GM18499 (cell line): ENCODE data around the gene TAC4.
"Not testable (repeated sequence)": the region's sequence is repeated elsewhere in the genome, so short reads cannot be mapped to it uniquely, and the experiment has no call there.

Source experiments
- ATAC-seq: cut with Tn5 transposase; IDR thresholded peaks from one replicate; pipeline ENCODE4 v1.9.1; 2021; ENCODE audit warnings: moderate number of reproducible peaks; ENCODE audit not compliant: insufficient read depth, unreplicated experiment

The TAC4 gene

GRCh38 chr17:49846938-49847712 lies 744 bp downstream of the TAC4 start:
- ATAC-seq = no peak

DNA sequence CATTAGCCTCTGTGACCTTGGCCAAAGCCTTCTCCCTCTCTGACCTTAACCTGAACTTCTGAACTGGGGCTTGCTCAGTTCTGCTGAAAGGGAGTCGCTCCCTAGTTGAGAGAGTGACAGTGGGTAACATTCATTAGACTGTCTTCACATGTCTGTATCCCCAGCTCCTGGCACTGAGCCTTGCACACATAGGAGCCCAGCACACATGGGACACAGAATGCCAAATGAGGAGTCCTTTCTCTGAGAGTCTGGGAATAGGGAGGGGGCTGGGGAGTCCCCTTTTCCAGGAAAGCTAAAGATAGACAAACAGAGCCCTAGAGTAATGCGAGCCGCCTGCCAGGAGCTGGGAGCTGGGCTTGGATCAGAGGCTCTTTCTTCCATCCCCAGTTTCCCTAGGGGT lies 2.5 kb downstream of the TAC4 start:
- no peak for ATAC-seq

DNA sequence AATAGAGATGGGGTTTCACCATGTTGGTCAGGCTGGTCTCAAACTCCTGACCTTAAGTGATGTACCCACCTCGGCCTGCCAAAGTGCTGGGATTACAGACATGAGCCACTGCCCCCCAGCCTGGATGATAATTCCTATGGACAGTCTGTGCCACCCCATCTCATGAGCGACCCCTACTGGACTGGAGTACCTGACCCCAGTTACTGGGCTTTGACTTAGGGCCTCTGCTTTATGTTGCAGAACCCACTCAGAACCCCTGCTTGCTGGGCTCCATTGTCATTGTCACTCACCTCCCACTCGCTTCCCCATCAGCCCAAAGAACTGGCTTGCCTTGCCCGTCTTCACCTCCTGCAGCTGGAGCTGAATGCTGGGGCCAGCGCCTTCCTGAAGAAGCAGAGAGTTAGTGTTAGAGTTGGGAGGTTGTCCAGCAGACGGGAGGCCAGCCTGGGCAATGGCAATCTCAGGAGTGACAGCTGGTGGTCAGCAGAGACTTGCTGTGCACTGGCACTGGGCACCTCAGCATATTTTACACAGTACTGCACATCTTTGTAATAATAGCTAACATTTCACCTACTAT lies 4.0 kb downstream of the TAC4 start:
- ATAC-seq = no peak

- ATAC-seq = no peak
Measured at GRCh38 chr17:49842846-49843245, 5.0 kb downstream of the TAC4 start.

DNA sequence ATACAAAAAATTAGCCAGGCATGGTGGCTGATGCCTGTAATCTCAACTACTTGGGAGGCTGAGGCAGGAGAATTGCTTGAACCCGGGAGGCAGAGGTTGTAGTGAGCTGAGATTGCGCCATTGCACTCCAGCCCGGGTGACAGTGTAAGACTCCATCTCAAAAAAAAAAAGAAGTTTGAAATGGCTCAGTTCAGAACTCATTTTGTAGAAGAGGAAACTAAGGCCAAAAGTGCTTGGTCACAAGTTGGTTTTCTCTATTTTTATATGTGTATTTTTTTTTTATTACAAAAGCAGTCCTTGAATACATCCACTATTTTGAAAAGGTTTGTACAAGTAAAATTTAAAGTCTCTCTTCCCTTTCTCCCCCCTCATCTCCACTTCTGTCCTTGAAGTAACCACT lies 5.5 kb downstream of the TAC4 start:
- no peak for ATAC-seq

DNA sequence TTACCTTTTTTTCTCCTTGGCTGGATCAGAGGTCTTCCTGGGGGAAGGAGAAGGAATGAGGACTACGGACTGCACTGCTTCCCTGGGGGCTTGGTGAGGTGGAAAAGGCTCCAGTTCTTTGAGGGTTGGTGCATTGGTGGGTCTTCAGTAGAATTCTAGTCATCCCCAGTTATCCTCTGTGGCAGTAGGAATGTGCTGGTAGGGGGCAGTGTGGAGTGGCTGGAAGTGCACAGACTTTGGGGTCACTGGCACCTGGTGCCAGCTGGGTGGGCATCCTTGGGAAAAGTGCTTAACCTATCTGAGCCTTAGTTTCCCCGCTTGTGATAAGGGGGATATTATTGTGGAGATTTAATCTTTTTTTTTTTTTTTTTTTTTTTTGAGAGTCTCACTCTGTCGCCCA lies 6.3 kb downstream of the TAC4 start:
- ATAC-seq = no peak

- no peak for ATAC-seq
Measured at GRCh38 chr17:49839455-49839854, 8.4 kb downstream of the TAC4 start.

GRCh38 chr17:49836111-49837030 lies 11.5 kb downstream of the TAC4 start:
- no peak for ATAC-seq

- no peak for ATAC-seq
Measured at GRCh38 chr17:49835472-49835871, 12.4 kb downstream of the TAC4 start.

GRCh38 chr17:49834118-49834743 lies 13.6 kb downstream of the TAC4 start:
- ATAC-seq = no peak

DNA sequence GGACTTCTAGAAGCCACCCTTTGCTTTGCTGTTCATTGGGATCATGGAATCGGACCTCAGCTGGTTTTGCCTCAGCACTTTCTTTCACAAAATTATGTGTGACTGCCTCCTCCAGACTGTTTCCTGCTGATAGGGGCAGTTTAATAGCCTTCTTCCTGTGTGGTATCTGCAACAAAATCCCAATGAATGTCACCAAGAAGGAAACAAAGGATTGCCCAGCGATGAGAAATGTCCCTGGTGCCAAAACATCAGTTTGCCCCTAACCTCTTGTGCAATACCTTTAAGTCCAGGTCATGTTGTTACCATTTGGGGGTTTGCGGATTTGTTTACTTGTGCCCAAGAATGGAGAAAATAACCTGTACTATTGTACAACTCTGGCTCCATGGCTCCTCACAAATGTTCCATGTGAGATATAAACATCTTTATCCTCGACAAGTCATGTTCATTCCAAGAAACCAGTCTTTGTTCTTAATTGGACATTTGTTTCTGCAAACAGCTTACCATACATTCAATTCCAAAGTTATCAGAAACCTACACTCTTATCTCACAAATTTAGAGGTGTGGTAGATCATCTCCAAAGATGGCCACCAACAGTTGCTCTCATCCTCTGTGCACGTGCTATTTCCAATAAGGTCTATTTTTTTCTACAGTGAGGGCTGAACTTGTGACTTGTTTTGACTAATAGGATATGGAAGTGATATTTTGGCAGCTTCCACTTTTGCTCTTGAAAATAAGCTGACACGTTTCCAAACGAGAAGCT lies 14.8 kb downstream of the TAC4 start:
- no peak for ATAC-seq

DNA sequence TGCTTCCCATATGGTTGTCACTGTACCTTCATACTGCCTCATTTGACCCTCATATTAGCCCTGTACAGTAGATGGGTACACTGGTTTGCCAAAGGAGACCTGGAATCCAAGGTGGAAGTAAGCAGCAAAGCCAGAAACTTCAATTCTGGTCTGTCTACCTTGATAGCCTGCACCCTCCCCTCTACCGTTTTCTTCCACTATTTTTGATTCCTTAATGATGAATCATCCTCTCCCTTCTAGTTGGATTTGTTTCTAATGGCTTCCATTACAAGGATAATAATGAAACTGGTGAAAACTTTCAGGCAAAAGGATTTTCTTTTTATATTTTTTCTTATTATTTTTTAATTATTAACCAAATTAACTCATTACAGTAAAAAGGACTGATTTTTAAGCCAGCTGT lies 17.3 kb downstream of the TAC4 start:
- ATAC-seq = no peak

GRCh38 chr17:49829026-49829425 lies 18.8 kb downstream of the TAC4 start:
- ATAC-seq = no peak

DNA sequence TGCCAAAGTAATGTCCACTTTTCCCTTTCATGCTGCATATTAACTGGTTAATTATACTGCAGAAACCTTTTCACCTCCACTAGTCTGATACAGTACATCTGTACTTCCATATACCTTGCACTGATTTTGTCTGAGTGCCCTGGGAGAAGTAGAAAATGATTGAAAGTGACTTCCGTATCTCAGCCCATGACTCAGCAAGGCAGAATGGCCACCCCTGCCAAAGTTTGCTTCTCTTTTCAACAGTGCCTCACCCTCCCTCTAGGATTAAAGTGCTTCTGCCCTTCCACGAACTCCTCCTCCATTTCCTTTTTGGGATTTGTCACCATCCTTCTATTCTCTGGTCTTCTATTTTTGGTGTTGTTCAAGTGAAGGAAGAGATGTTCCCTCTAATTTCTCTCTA lies 19.5 kb downstream of the TAC4 start:
- ATAC-seq = not testable (repeated sequence)

- ATAC-seq = no peak
Measured at GRCh38 chr17:49825645-49826044, 22.2 kb downstream of the TAC4 start.

- no peak for ATAC-seq
Measured at GRCh38 chr17:49823614-49824013, 24.3 kb downstream of the TAC4 start.

- no peak for ATAC-seq
Measured at GRCh38 chr17:49822829-49823228, 25.0 kb downstream of the TAC4 start.

DNA sequence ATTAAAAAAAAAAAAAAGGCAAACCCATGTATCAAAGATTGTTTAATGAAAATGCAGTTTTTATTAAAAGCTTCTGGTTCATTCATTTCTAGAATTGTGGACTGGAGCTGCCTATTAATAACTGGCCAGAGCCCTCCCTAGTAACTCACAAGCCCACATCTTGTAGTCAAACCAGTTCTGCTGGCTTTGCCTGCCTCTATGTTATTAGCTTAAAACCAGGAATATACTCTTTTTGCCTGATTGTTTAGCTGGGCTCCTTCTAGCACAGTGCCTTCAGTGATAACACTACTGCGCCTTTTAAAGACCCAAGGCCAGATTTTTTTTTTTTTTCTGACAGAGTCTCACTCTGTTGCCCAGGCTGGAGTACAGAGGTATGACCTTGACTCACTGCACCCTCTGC lies 26.0 kb downstream of the TAC4 start:
- no peak for ATAC-seq

GRCh38 chr17:49821466-49821865 lies 26.4 kb downstream of the TAC4 start:
- ATAC-seq = no peak

- ATAC-seq = no peak
Measured at GRCh38 chr17:49820773-49821172, 27.1 kb downstream of the TAC4 start.
